K562 (cell line): ENCODE data around the gene STC2. TPM values are rescaled to one million over a fixed set of nuclear protein-coding genes. Genes with fewer than 3 reads are reported as not detected.

Source experiments
- ATAC-seq: fragments of 200-7000 bp; cut with Tn5 transposase; 3 replicates; pipeline ENCODE4 v1.9.1; 2020; ENCODE audit warnings: moderate library complexity
- BruUV-seq: library from RNA; stranded (reverse); fragments of 400-500 nt; replicated peaks from 2 replicates; lab custom pipeline; 2021; lab: Mats Ljungman, UMichigan
- CTCF ChIA-PET: fragments of 300-600 bp; formaldehyde crosslinking; extraction: SDS; loops from one replicate; lab custom pipeline; 2021; ENCODE audit warnings: low intra/inter-chr PET ratio; lab: Yijun Ruan, JAX
- POLR2A ChIA-PET: fragments of 300-600, 350-650 bp; sonication (Branson Sonifier 250); formaldehyde crosslinking; extraction: SDS; loops from one replicate; lab custom pipeline; 2021; ENCODE audit warnings: antibody characterized with exemption, inconsistent platforms; lab: Yijun Ruan, JAX
- DNase-seq, 4 experiments: peaks; one replicate each; pipeline versions ENCODE4 v3.0.0 to v3.0.0-alpha.2; 2011 to 2018; ENCODE audit warnings: low spot score in 3 of 4, mixed read lengths in 3 of 4; ENCODE audit errors: extremely low read depth in 1 of 4
- FAIRE-seq: peaks from 2 replicates; lab custom pipeline; 2011; peaks lifted over from hg19 to GRCh38; lab: Jason Lieb, UNC
- H2AFZ ChIP-seq: 2 replicates; pipeline ENCODE4 v1.6.0; 2011; ENCODE audit warnings: low read depth, low read length, control low read depth, inconsistent platforms
- H3K27ac ChIP-seq: fragments of 200-600 bp; 3 replicates; pipeline ENCODE4 v1.8.0; 2011; ENCODE audit warnings: low read depth, mild to moderate bottlenecking, control low read depth, inconsistent platforms, low read length, moderate library complexity, mixed read lengths; ENCODE audit errors: extremely low read depth
- H3K27me3 ChIP-seq, 2 experiments: fragments of 300-600 bp in 1 of 2; 2 replicates in 1 of 2; 3 replicates in 1 of 2; pipeline versions ENCODE4 v1.6.0 to v1.8.0; 2011; ENCODE audit warnings: inconsistent platforms in 2 of 2, low read length in 2 of 2, mild to moderate bottlenecking in 1 of 2, mixed read lengths in 1 of 2, moderate library complexity in 1 of 2; ENCODE audit not compliant: control insufficient read depth in 2 of 2, insufficient read depth in 2 of 2
- H3K36me3 ChIP-seq: fragments of 300-600 bp; 3 replicates; pipeline ENCODE4 v1.8.0; 2011; ENCODE audit warnings: mild to moderate bottlenecking, low read length, inconsistent platforms; ENCODE audit not compliant: control insufficient read depth, insufficient read depth
- H3K4me1 ChIP-seq, 2 experiments: fragments of 200-600 bp in 1 of 2; replicated peaks in 1 of 2; 2 replicates in 1 of 2; 3 replicates in 1 of 2; pipeline versions ENCODE4 v1.5.1 to v1.8.0; 2011; ENCODE audit warnings: inconsistent platforms in 2 of 2, low read length in 2 of 2, mild to moderate bottlenecking in 1 of 2, mixed read lengths in 1 of 2, moderate library complexity in 1 of 2; ENCODE audit not compliant: control insufficient read depth in 2 of 2, insufficient read depth in 2 of 2
- H3K4me2 ChIP-seq: 2 replicates; pipeline ENCODE4 v1.6.1; 2011; ENCODE audit warnings: low read length, control low read depth, inconsistent platforms, mixed read lengths; ENCODE audit not compliant: insufficient read depth
- H3K4me3 ChIP-seq: fragments of 200-600 bp; sonication (generic), shearing (Covaris generic); 2 replicates; pipeline ENCODE4 v1.5.1; 2016; ENCODE audit warnings: control low read depth, inconsistent platforms
- H3K79me2 ChIP-seq: fragments of 200-600 bp; 3 replicates; pipeline ENCODE4 v1.8.0; 2011; ENCODE audit warnings: low read length, inconsistent platforms; ENCODE audit not compliant: control insufficient read depth, insufficient read depth
- H3K9ac ChIP-seq, 2 experiments: 2 replicates each; pipeline versions ENCODE4 v1.6.0 to v1.6.1; 2011; ENCODE audit warnings: low read depth in 2 of 2, low read length in 2 of 2, control low read depth in 1 of 2, inconsistent platforms in 1 of 2, mild to moderate bottlenecking in 1 of 2, mixed read lengths in 1 of 2; ENCODE audit not compliant: insufficient read depth in 1 of 2
- H3K9me1 ChIP-seq: one replicate; pipeline ENCODE4 v1.6.0; 2011; ENCODE audit warnings: inconsistent platforms, mild to moderate bottlenecking, low read length, moderate library complexity; ENCODE audit not compliant: control insufficient read depth, insufficient read depth
- H3K9me3 ChIP-seq: replicated peaks from 2 replicates; pipeline ENCODE4 v1.5.1; 2011; ENCODE audit warnings: low read depth, low read length, inconsistent platforms; ENCODE audit not compliant: control insufficient read depth, insufficient read depth
- H4K20me1 ChIP-seq: replicated peaks from 2 replicates; pipeline ENCODE4 v1.6.1; 2011; ENCODE audit warnings: low read length, inconsistent platforms, mixed read lengths; ENCODE audit not compliant: control insufficient read depth, insufficient read depth
- BCOR ChIP-seq: fragments of 450-650 bp; IDR thresholded peaks from 2 replicates; pipeline ENCODE4 v1.6.1; 2016
- EWSR1 ChIP-seq: fragments of 450-650 bp; IDR thresholded peaks from 2 replicates; pipeline ENCODE4 v1.6.1; 2018; ENCODE audit warnings: borderline replicate concordance, mild to moderate bottlenecking, low read depth, moderate library complexity; ENCODE audit not compliant: partially characterized antibody
- HDAC1 ChIP-seq, 2 experiments: fragments of 450-650 bp; IDR thresholded peaks; 2 replicates each; pipeline ENCODE4 v1.6.1; 2016 to 2017; ENCODE audit warnings: inconsistent platforms in 1 of 2, mild to moderate bottlenecking in 1 of 2, moderate library complexity in 1 of 2
- HNRNPK ChIP-seq: fragments of 200-400 bp; formaldehyde crosslinking; IDR thresholded peaks from one replicate; pipeline ENCODE4 v1.6.1; 2018; ENCODE audit warnings: mild to moderate bottlenecking, low read depth, low read length; ENCODE audit not compliant: poor library complexity, severe bottlenecking
- MAFF ChIP-seq: IDR thresholded peaks from 2 replicates; pipeline ENCODE4 v1.6.1; 2012; ENCODE audit warnings: low read length, improper control_type of control experiment
- MITF ChIP-seq: IDR thresholded peaks from 2 replicates; pipeline ENCODE4 v1.6.1; 2014; ENCODE audit warnings: antibody characterized with exemption
- MLLT1 ChIP-seq, 2 experiments: fragments of 450-650 bp; IDR thresholded peaks; 2 replicates each; pipeline ENCODE4 v1.6.1; 2016
- NR2C2 ChIP-seq, 2 experiments: fragments of 200-800 bp in 1 of 2; sonication (Bioruptor generic) in 1 of 2; sonication (generic) in 1 of 2; formaldehyde crosslinking in 1 of 2; IDR thresholded peaks; 2 replicates each; pipeline versions ENCODE4 v1.6.1 to v1.8.0; 2016 to 2022; ENCODE audit warnings: mild to moderate bottlenecking in 1 of 2, missing compliant biosample characterization in 1 of 2, missing genetic modification characterization in 1 of 2, missing genetic modification reagents in 1 of 2
- NR4A1 ChIP-seq, 2 experiments: fragments of 250-450 bp in 1 of 2; fragments of 450-650 bp in 1 of 2; sonication (Bioruptor Pico) in 1 of 2; IDR thresholded peaks; 2 replicates each; pipeline versions ENCODE4 v1.4.0 to v1.6.1; 2016 to 2020; ENCODE audit warnings: mild to moderate bottlenecking in 2 of 2, missing compliant biosample characterization in 1 of 2, missing genetic modification characterization in 1 of 2, moderate library complexity in 1 of 2
- POU5F1 ChIP-seq: fragments of 150-350 bp; IDR thresholded peaks from 2 replicates; pipeline ENCODE4 v1.6.1; 2014; ENCODE audit warnings: borderline replicate concordance, low read length, low read depth, mild to moderate bottlenecking; ENCODE audit not compliant: partially characterized antibody
- RBM25 ChIP-seq: fragments of 200-400 bp; formaldehyde crosslinking; IDR thresholded peaks from 2 replicates; pipeline ENCODE4 v1.6.1; 2018; ENCODE audit warnings: low read length, low read depth, moderate library complexity; ENCODE audit not compliant: severe bottlenecking
- ZBTB9 ChIP-seq: fragments of 450-650 bp; formaldehyde crosslinking; IDR thresholded peaks from 2 replicates; pipeline ENCODE4 v1.4.0; 2020; ENCODE audit warnings: mild to moderate bottlenecking, moderate library complexity
- ZFP36 ChIP-seq: fragments of 150-350 bp; IDR thresholded peaks from 2 replicates; pipeline ENCODE4 v1.6.1; 2018; ENCODE audit warnings: low read length, low read depth; ENCODE audit not compliant: partially characterized antibody
- ZNF282 ChIP-seq: sonication (generic); formaldehyde crosslinking; IDR thresholded peaks from 2 replicates; pipeline ENCODE4 v1.8.1; 2023; ENCODE audit warnings: missing genetic modification reagents
- WGBS: fragments of 100-300 bp; shearing (Covaris generic); methylation state at CpG from one replicate; pipeline ENCODE4 v1.1.6; 2016; ENCODE audit warnings: low coverage, mixed read lengths; ENCODE audit not compliant: insufficient coverage; ENCODE audit errors: missing lambda C conversion rate; 5-methylcytosine and 5-hydroxymethylcytosine counted together
- in situ Hi-C: fragments of 300-500 bp; cut with MboI; formaldehyde crosslinking; loops from 4 replicates; pipeline ENCODE4 v1.15.0; 2018; ENCODE audit warnings: inconsistent platforms, mixed read lengths
- intact Hi-C: fragments of 100-400 bp; cut with micrococcal nuclease; formaldehyde crosslinking; loops from 2 replicates; pipeline ENCODE4 v1.14.2; 2022
- polyA plus RNA-seq, 8 experiments: library from polyadenylated mRNA; depleted of rRNA in 4 of 8; stranded (reverse) in 5 of 8; unstranded in 3 of 8; fragments of >200 nt; fragmentation: Nextera tagmentation in 2 of 8; fragmentation: Illumina TruSeq in 1 of 8; extraction: Ambion mirVana in 2 of 8; extraction: Trizol in 1 of 8; gene quantifications; 2 replicates each; pipeline versions ENCODE4 v1.2.1 to v1.2.3, GENCODE V29; 2011 to 2014; ENCODE audit warnings: inconsistent platforms in 1 of 8, missing spikeins in 1 of 8
- total RNA-seq, 7 experiments: library from RNA; depleted of rRNA in 6 of 7; stranded (reverse); fragments of >200 nt in 6 of 7; fragmentation: Illumina TruSeq in 2 of 7; extraction: Trizol in 2 of 7; gene quantifications; 2 replicates each; pipeline versions ENCODE4 v1.2.1 to v1.2.3, GENCODE V29; 2011 to 2021; ENCODE audit warnings: low replicate concordance in 1 of 7

Gene STC2
- total and polyA plus RNA-seq, 9 of the 15 experiments (the other 6 are each of a cell fraction or from before 2014, with no cell fraction given), result 0.62 to 31.7 (median 7.4) TPM

GRCh38 chr5:173289372-173289771 lies 38.8 kb downstream of the STC2 start (continued):
- TF ChIP-seq POU5F1, result no peak
- TF ChIP-seq HNRNPK, result peak; percentile 45
- TF ChIP-seq NR2C2 (CRISPR knock-in tag; IDR thresholded peaks at IDR 0.05), result no peak
- no peak for TF ChIP-seq NR2C2 (tag; IDR thresholded peaks at IDR 0.05)
- TF ChIP-seq HDAC1 (IDR thresholded peaks at IDR 0.05), result no peak
- TF ChIP-seq ZNF282 (CRISPR knock-in tag), result no peak
- no peak for TF ChIP-seq ZBTB9 (CRISPR knock-in tag)
- no peak for TF ChIP-seq MLLT1 (IDR thresholded peaks at IDR 0.05)
- TF ChIP-seq BCOR, result peak; percentile 67

- FAIRE-seq (no peak), ATAC-seq (no peak), DNase-seq (no peak)
- TF ChIP-seq NR4A1 (CRISPR knock-in tag; IDR thresholded peaks at IDR 0.05) (no peak), NR4A1 (tag; IDR thresholded peaks at IDR 0.05) (no peak), EWSR1 (no peak), MITF (no peak), ZFP36 (peak; percentile 27), MAFF (no peak), RBM25 (peak; percentile 53)
- ChIA-PET CTCF (no interaction called here), POLR2A (no interaction called here)
- Histone ChIP-seq H3K4me2 (no peak overlapping the region), H2AFZ (no peak overlapping the region), H4K20me1 (no peaks in the 10 kb centered on the region), H3K27me3 (peaks cover 23 to 39% of the 10 kb centered on the region in 2 experiments), H3K4me3 (no peak overlapping the region), H3K9me1 (no peaks in the 10 kb centered on the region), H3K4me1 (peaks cover 2 to 4% of the 10 kb centered on the region in 2 experiments; a peak in 3 of 5 replicates), H3K36me3 (no peaks in the 10 kb centered on the region), H3K27ac (no peak overlapping the region), H3K79me2 (no peaks in the 10 kb centered on the region), H3K9me3 (no peaks in the 10 kb centered on the region), H3K9ac (no peak overlapping the region)
- no TSS peak for BruUV-seq
- in situ Hi-C loops (no loop called here), intact Hi-C loops (no loop called here)
- 4% methylated on average over 4 of the region's 4 CpGs for WGBS
Observed at GRCh38 chr5:173288632-173289031, 39.6 kb downstream of the STC2 start.
